Measurements from ENCODE around the gene BNIP5.

BNIP5 gene

DNA sequence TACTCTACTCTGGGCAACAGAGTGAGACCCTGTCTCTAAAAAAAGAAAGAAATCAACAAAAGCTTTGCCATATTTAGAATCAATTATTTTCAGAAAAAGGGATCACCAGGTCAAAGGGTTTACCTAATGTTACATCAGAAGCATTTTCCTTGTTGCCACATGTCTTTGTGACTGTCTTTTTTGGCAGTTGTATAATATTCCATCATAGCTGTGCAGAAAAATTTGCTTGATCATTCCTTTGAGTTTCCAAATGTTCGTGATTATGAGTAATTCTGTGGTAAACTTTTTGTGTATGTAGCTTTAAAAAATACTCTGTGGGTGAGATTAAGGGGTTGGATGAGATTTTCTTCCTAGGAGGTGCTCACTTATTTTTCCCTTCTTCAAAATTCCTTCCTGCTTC lies 40.4 kb downstream of the BNIP5 start:
- no peak for DNase-seq (ENCODE audit: low spot score)

DNA sequence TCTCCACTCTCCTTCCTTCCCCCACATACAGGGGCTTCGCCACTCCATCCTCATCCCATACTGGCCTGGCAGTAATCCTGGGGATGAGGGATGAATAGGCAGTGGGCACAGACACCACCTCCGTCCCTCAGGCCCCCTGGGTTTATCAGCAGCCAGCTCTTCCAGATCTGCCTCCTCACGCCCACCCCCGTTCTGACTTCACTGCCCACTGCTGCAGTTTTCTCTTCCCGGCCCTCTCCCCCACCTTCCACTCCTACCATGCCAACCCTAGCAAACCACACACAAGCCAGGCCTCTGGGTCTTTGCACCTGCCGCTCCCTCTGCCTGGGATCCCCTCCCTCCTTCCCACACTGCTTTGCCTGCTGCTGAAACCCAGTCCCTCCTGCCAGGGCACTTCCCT lies 44.5 kb downstream of the BNIP5 start:
- DNase-seq (ENCODE audit: low spot score), result no peak

DNA sequence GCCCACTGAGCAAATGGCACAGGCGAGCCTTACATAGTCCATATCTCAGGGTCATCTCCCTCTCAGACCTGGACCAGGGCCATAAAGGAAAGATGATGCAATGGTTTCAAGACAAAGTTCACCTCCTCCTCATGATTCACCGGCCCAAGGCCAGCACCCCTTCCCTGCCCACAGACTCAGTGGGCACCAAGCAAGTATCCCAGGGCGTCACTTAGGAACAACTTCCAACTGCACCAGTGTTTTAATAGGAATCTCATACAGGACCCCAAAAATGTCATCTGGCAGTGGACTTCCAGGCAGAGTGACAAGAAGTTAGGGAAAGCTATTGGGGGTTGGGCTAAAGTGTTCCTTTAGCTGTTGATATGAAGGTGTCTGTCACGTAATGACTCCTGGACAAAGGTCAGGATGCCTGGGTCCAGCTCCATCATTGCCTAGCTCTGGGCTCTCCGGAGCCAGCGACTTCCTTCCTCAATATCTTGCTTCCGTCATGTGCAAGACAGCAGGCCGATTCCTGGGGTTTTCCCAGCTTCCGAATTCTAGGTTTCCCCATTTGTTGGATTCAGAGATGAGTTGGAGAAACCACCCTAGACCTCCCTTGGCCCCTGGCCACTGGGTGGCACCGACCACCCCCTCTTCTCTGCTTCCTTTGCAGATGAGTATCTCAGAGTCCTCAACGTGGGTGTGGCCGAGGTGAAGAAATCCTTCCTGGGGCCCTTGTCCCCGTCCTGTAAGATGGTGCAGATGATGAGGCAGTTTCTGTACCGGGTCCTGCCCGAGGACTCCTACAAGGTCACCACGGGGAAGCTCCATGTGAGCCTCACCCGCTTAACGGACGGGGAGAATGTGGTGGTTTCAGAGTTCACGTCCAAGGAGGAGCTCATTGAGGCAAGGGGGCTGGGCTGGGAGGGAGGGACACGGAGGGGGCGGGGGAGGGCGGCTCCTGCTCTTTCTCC lies 45.7 kb downstream of the BNIP5 start:
- peak; percentile 28 for DNase-seq (ENCODE audit: low spot score)

DNA sequence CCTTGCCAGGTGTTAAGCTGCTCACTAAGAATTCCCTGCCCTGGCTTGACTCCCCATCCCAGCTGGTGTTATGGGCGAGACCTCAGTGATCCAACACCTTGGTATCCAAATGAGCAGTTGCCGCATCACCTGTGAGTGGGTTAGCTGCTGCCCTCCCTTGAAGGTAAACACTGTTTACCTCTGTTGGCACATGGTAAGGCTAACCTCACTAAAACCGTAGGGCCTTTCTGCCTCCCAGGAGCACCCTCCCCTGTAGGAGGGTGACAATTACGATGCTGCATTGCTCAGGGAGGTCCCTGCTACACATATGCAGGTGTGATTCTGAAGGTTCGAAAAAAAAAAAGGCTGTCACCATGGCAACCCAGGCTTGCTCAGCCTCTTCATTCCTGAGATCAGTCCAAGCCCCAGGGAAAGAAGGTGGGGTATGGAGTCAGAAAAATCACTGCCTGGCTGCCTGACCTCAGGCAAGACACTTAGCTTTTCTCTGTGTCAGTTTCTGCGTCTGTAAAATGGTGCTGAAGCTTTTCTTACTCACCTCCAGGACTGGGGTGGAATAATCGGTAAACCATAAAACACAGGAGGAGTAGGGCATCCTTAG lies 47.3 kb downstream of the BNIP5 start:
- DNase-seq (ENCODE audit: low spot score), result no peak

DNA sequence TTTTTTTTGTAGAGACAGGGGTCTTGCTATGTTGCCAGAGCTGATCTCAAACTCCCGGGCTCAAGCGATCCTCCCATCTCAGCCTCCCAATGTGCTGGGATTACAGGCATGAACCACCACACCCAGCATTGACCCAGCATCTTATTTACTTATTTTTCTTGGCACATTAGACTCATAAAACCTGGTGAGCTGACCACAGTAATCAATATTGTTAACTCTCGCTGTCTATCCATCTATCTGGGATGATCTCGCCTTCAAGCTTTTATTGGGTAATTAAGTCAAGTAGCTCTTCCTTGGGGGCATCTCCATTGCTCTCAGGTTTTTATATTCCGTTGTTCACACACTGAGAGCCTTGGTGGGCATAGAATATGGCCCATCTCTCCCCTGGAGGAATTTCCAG lies 49.8 kb downstream of the BNIP5 start:
- DNase-seq (ENCODE audit: low spot score), result no peak

DNA sequence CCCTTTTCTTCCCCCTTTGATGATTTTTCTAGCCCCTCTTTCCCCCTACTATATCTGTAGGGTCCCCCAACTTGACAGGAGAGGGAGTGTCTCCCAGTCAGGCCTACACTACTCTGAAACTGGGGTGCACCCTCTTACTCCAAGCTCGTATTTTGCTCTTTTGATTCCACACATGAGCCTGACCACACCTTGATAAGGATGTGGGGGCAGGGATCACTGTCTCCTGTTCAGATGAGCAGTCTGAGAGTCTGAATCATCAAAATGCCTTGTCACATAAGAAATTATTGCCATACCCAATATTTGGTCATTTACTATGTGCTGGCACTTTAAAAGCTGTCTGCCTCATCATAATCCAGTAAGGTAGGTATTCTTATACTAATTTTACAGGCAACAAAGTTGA lies 50.9 kb downstream of the BNIP5 start:
- peak; percentile 7 for DNase-seq (ENCODE audit: low spot score)

DNA sequence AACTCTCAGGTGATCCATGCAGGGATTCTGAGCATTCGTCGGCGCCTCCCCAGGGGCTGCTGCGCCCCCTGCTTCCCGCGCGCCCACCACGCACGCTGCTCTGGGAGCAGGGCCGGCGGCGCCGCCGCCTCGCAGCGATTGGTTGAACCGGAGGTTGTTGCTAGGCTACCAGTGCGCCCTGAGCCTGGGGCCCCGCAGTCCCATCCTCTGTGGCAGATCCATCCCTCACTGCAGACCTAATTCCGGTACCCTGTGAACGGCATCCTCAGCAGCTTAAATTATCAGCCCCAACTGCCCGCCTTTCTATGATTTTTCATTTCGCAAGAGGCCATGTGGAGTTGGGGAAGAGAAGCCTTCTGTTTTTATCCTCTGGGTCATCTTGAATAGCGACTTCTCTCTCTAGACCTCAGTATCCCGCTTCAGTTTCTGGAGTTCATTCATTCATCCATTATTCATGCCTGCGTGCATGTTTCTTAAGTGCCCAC lies 51.5 kb downstream of the BNIP5 start:
- DNase-seq (ENCODE audit: low spot score), result no peak

DNA sequence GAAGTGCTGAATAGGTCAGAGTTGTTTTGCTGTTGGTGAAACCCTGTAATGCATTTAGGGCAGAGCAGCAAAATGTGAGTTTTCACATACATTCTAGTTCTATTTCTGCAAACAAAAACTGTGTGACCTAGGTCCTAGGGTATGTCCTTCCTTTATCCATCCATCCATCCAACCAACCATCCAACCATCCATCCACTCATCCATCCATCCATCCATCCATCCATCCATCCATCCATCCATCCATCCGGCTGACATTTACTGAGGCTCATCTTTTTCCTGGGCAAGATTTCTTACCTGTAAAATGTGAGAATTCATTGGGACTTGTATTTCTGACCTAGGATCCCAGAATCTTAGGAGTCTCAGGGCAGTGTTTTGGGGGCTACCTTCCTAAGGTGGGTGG lies 52.3 kb downstream of the BNIP5 start:
- no peak for DNase-seq (ENCODE audit: low spot score)

DNA sequence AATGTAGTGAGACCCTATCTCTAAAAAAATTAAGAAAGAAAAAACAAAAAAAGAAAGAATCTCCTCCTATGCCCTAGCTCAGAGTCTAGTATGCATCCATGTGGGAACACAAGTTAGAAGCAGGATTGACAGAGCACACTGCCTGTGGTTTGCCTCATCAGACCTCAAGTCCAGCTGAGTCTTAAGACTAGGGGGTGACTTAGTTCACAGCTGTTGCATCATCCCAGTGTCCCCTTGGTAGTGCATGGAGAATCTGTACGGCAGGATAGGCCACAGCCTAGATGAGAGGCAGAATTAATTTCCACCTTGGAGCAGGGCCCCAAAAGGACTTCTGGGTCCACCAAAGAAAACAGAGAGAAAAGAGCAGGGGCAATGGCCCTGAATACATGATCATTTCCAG lies 53.1 kb downstream of the BNIP5 start:
- no peak for DNase-seq (ENCODE audit: low spot score)

DNA sequence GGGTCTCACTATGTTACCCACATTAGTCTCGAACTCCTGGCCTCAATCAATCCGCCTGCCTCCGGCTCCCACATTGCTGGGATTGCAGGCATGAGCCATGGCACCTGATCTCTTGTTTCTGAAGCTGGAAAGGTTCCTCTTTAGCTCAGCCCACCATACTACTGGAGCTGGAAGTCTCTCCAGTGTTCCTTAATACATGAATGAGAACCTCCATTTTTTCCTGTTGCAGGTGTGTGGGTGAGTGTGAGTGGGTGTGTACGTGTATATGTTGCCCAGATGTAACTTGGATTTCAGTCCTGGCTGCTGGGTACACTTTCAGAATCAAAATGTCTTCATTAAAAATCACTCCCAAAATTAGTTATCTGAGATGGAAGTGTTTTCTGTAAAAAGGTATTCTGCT lies 55.7 kb downstream of the BNIP5 start:
- DNase-seq (ENCODE audit: low spot score), result no peak

DNA sequence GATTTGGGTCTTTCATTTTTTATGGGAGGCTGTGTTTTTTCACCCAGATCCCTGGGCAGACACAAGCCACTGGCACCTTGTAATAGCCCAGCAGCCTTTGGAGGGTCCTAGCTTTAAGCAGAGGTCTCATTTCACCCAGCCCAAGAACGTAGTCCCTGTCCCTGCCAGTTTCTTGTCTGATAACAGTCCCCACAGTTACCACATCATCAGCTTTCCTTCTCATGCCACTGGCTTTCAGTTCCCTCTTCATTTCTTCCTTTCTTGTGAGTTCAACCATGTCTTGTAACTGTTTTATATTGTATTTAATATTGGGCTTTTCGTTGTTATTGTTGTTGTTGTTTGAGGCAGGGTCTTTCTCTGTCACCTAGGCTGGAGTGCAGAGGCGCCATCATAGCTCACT lies 56.2 kb downstream of the BNIP5 start:
- no peak for DNase-seq (ENCODE audit: low spot score)

DNA sequence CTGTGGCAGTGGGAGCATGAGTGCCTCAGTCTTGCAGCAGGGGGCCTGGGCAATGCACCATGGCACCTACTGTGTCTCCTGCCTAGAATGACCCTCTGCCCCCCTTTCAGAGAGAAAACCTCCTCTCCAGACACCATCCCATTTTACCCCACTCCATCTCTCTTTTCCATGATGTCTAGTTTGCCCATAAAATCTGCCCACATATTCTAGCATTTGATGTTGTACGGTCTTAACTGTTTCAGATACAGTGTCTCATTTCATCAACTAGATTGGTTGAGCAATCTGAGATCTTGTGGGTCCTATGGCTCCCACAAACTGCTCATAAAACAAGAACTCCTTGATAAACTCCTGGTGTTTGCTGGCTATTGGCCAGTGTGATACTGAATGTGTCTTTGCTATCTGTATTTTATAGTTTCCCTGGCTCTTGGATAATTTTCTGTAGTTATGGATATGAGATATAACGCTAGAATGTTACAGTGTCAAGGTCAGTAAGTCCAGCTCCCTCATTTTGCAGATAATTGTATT lies 58.7 kb downstream of the BNIP5 start:
- no peak for DNase-seq (ENCODE audit: low spot score)

DNA sequence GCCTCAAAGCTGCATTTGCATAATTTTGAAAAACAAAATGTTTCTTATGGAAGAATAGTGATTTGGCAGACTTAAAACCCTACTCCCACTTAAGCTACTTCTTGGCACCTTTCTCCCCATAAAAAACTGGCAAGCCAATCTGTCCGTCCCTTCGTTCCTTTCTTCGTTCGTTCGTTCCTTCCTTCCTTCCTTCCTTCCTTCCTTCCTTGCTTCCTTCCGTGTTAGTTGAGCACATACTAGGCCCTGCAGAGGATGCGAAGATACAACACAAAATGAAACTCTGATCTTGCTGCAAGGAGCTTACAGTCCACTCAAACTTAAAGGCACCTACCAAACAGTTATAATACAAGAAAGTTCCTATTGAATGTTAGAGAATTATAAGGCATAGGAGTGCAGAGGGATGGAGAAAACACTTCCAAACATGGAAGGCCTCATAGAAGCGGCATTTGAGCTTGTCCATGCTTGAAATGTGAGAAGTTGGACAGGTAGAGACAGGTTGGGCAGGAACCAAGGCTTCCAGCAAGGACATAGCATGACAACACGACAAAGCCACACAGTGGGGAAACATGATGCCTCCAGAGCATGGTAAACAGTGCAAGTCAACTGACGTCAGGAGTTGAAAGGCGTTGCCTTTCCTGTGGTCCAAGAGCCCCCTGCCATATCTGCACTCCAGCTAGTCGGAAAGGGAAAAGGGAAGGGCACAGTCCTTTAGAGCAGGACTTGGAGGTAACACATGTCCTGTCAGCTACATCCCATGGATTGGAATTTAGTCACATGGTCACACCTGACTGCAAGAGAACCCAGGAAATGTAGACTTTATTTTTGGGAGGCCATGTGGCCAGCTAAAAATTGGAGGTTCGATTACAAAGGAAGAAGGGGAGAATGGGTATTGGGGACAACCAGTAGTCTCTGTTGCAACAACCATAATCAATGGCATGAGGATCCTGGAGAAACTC lies 59.8 kb downstream of the BNIP5 start:
- no peak for DNase-seq (ENCODE audit: low spot score)

DNA sequence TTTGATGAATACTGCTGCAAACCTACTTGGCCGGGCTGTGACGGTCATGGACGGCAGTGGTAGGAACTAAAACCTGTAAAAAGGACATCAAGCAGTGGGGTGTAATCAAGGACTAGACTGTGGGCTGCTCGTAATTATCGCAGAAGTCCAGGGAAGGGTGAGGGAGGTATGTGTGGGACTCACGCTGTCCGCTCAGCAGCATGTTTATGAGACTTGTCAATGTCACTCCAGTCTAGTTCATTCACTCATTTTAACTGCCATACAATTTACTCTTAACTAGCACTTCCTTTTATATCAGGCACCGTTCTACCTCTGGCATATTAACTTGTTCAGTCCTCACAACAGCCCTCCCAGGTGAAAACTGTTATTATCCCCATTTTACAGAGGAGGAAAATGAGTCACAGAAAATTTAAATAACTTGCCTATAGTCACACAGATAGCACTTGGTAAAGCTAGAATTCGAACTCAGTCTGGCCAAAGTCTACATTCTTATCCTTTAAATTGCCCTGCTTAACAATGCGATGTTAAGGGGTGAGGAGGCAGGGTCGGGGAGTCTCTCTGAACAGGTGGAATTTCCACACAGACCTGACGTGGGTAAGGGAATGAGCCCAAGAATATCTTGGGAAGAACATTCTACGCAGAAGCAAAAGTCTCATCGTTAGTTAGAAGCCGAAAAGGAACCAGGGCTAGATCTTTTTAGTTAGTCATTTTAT lies 62.7 kb downstream of the BNIP5 start:
- no peak for DNase-seq (ENCODE audit: low spot score)

DNA sequence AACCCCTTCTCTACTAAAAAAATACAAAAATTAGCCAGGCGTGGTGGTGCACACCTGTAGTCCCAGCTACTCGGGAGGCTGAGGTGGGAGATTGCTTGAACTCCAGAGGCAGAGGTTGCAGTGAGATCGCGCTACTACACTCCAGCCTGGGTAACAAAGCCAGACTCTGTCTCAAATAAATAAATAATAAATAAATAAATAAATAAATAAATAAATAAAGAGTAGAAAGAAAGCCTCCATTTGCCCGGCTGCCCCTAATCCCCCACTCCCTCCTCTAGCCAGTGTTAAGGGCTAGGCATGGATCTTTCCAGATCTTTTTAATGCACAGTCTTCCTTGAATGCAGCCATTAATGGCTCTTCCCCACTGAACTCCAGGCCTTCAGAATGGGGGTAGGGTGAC lies 63.6 kb downstream of the BNIP5 start:
- no peak for DNase-seq (ENCODE audit: low spot score)

DNA sequence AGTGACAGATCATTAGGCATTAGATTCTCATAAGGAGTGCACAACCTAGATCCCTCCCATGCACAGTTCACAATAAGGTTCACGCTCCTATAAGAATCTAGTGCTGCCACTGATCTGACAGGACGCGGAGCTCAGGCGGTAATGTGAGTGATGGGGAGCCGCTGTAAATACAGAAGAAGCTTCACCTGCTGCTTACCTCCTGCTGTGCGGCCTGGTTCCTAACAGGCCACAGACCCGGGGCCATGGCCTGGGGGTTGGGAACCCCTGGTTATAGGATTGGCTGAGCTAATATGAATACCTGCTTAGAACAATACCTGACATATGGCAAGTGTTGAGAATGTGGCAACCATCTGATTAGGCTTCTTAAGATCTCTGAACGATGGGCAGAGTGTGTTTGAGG lies 64.5 kb downstream of the BNIP5 start:
- no peak for DNase-seq (ENCODE audit: low spot score)

DNA sequence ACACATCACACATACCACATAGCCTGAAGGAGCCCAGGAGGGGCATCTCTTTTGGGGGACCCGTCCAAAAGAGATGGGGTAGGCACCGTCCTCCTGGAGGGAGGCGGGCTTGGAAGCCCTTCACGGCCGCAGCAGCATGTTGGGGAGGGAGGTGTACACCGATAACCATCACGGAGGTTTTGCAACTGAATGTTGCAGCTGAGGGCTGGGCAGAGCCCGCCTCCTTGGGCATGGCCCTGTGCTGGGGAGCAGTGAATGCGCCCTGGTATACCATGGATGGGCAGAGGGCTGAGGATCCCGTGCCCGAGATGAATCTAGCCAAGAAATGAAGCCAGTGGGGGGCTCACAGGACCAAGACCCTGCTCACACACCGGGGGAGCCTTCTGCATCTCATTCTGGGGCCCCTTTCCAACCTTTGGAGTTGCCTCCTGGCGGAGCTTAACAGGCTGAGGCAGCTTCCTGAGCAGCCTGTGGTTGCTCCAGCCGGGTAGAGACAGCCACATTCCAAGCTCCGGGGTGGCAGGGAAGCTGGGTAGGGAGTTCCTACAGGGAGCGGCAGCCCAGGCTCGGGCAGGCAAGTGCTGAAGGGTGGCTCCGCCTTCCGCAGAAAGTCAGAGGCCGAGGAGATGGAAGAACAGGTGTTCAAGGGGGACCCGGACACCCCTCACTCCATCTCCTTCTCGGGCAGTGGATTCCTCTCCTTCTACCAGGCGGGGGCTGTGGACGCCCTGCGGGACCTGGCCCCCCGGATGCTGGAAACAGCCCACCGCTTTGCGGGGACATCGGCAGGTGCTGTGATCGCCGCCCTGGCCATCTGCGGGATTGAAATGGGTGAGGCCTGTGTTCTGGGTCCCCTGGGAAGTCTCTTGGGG lies 66.6 kb downstream of the BNIP5 start, which contains the start of gene PNPLA1:
Gene PNPLA1, plus strand, starts transcription at position 227 of the 872 bp plus-strand sequence. Its CDS starts 400 bp downstream, at position 627.
- DNase-seq (ENCODE audit: low spot score), result no peak

DNA sequence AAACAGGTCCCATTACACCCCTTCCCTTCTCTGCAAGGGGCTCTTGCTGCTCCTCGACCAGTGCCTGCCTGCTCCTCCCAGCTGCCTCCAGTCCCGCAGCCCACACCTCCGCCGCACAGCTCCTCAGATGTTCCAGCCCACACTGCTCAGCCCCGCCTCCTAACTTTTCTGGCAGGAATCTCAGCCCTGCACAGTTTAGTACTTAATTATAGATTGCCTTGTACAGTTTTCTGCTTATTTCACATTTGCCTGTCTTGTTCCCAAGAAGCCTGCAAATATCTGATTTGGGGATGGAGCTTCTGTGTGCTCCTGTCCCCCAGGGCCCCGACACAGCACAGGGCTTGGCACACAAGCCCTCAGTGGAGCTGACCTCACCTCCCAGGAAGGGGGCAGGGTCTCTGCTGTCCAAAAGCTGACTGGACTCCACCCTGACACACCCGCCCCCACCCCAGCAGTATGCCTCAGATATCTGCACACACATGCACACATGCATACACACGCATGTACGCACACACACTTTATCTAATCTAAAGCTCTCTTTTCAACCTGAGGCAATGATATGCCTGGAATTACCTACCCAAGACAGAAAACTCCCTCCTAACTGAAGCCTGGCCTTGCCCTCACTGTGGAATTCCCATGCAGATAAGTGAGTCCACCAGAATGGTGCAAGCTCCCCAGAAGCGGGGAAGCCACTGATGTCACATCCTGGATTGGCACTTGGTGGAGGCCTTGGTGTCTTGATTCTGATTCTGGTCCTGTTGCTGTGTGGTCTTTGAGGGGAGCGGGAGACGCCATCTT lies 68.0 kb downstream of the BNIP5 start:
- DNase-seq (ENCODE audit: low spot score), result no peak

DNA sequence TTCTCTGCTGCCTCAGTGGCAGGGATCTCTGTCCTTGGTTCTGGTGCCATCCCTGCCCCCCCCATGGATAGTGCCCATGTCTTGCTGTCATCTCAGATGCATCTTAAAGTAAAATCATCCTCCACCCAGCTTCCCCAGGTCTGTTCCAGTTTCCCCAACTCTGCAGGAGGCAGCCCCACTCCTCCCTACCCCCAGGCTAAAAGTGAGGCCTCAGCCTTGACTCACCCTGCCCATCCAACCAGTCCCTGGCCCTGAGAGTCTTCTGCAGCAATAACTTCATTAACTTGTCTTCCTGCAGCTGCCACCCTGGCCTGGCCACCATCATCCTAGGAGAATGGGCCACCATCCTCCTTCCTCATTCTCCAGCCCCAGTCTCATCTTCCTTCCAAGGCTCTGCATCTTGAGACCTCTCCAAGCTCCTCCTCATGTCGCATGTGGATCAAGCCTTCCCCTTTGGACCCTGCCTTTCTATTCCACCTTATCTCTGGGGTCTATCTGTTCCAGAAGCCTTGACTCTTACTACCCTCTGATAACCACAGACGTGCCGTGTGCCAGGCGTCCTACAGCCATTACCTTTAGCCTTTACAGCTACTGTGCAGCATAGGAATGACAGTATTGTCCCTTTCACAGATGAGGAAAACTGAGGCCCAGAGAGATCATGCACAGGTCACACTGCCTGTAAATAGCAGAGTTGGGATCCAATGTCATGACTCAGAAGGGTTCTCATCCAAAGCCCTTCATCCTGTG lies 68.8 kb downstream of the BNIP5 start:
- DNase-seq (ENCODE audit: low spot score), result no peak

Measured in SW480 (cell line).